Measurements from ENCODE around the gene GATAD2A. TPM values are rescaled to one million over a fixed set of nuclear protein-coding genes. Genes with fewer than 3 reads are reported as not detected.
A peak's percentile ranks its signal among the peaks of the same experiment; 100 is the strongest.

GATAD2A gene
- total RNA-seq, 4 donors from 2014 or later: 17.7 to 51.4 (median 40.1) TPM

- no peak for DNase-seq
- intact Hi-C loops (cut with DNase I; ENCODE audit: low total_unique reads): no loop called here
- in situ Hi-C loops (cut with MboI; ENCODE audit: low sequenced_read_pairs in 4 of 4): loop anchor here in 1 of 4 donors (5.0 kb wide), 1 partner anchor 121 kb away; no protein-coding TSS in a partner anchor
These were observed 82.7 kb downstream of the GATAD2A start for GRCh38 chr19:19487950-19488874.

GRCh38 chr19:19488875-19489690 lies 83.6 kb downstream of the GATAD2A start:
- H3K4me1 ChIP-seq: peaks cover 35 to 40% of the 10 kb centered on the region in 2 donors
- peak overlapping the region; percentile 44 to 77 (median 72) for H3K27ac ChIP-seq
- no peaks in the 10 kb centered on the region for H3K27me3 ChIP-seq
- TF ChIP-seq CTCF (IDR thresholded peaks at IDR 0.05 in 4 of 5, conservative IDR thresholded peaks at IDR 0.05 in 1 of 5): no peak
- no peak for TF ChIP-seq POLR2A (IDR thresholded peaks at IDR 0.05)
- peak overlapping the region in 1 of 4 donors; percentile 25 for H3K4me3 ChIP-seq
- peaks cover 0 to 17% of the 10 kb centered on the region in 2 donors for H3K36me3 ChIP-seq
- in situ Hi-C loops (cut with MboI; ENCODE audit: low sequenced_read_pairs in 4 of 4) (loop anchor here in 1 of 4 donors (5.0 kb wide), 1 partner anchor 122 kb away; no protein-coding TSS in a partner anchor), intact Hi-C loops (cut with DNase I; ENCODE audit: low total_unique reads) (no loop called here)
- DNase-seq (peak; percentile 34 to 69), ATAC-seq (peak; percentile 28 to 47)
- no peaks in the 10 kb centered on the region for H3K9me3 ChIP-seq

More at GRCh38 chr19:19487950-19488874, 82.7 kb downstream of the GATAD2A start:
- Histone ChIP-seq H3K9me3 (no peaks in the 10 kb centered on the region), H3K27ac (peak overlapping the region; percentile 44 to 77 (median 72)), H3K36me3 (peaks cover 0 to 8% of the 10 kb centered on the region in 2 donors), H3K4me1 (peaks cover 35 to 40% of the 10 kb centered on the region in 2 donors), H3K27me3 (no peaks in the 10 kb centered on the region), H3K4me3 (peak overlapping the region in 1 of 4 donors; percentile 25)
- no peak for TF ChIP-seq CTCF (IDR thresholded peaks at IDR 0.05 in 4 of 5, conservative IDR thresholded peaks at IDR 0.05 in 1 of 5)
- no peak for TF ChIP-seq POLR2A (IDR thresholded peaks at IDR 0.05)
- no peak for ATAC-seq

GRCh38 chr19:19489804-19490204 lies 84.3 kb downstream of the GATAD2A start:
- TF ChIP-seq CTCF (IDR thresholded peaks at IDR 0.05 in 4 of 5, conservative IDR thresholded peaks at IDR 0.05 in 1 of 5): no peak
- TF ChIP-seq POLR2A (IDR thresholded peaks at IDR 0.05): no peak
- DNase-seq (peak in 1 of 2 donors; percentile 55), ATAC-seq (peak; percentile 30 to 75)
- Histone ChIP-seq H3K4me3 (no peak overlapping the region), H3K9me3 (no peaks in the 10 kb centered on the region), H3K27me3 (no peaks in the 10 kb centered on the region), H3K36me3 (peaks cover 0 to 24% of the 10 kb centered on the region in 2 donors), H3K4me1 (peaks cover 35 to 38% of the 10 kb centered on the region in 2 donors), H3K27ac (peak overlapping the region; percentile 44 to 77 (median 72))
- intact Hi-C loops (cut with DNase I; ENCODE audit: low total_unique reads): loop anchor here (1.0 to 5.0 kb wide), 3 partner anchors 84 to 123 kb away; no protein-coding TSS in a partner anchor
- in situ Hi-C loops (cut with MboI; ENCODE audit: low sequenced_read_pairs in 4 of 4): loop anchor here (5.0 kb wide), 2 partner anchors 123 to 128 kb away; no protein-coding TSS in a partner anchor

GRCh38 chr19:19490214-19490968 lies 84.9 kb downstream of the GATAD2A start:
- H3K4me1 ChIP-seq: peaks cover 31 to 32% of the 10 kb centered on the region in 2 donors
- in situ Hi-C loops (cut with MboI; ENCODE audit: low sequenced_read_pairs in 4 of 4): loop anchor here in 3 of 4 donors (5.0 kb wide), 2 partner anchors 123 to 128 kb away; no protein-coding TSS in a partner anchor

More at GRCh38 chr19:19490214-19490968, 84.9 kb downstream of the GATAD2A start:
- peak; percentile 56 to 71 for DNase-seq
- TF ChIP-seq POLR2A (IDR thresholded peaks at IDR 0.05) (no peak), CTCF (IDR thresholded peaks at IDR 0.05 in 4 of 5, conservative IDR thresholded peaks at IDR 0.05 in 1 of 5) (peak; percentile 72 to 87 (median 83))
- H3K4me3 ChIP-seq: peak overlapping the region in 1 of 4 donors; percentile 27
- intact Hi-C loops (cut with DNase I; ENCODE audit: low total_unique reads): loop anchor here (1.0 to 5.0 kb wide), 3 partner anchors 84 to 123 kb away; no protein-coding TSS in a partner anchor
- peaks cover 0 to 27% of the 10 kb centered on the region in 2 donors for H3K36me3 ChIP-seq
- no peaks in the 10 kb centered on the region for H3K9me3 ChIP-seq
- no peaks in the 10 kb centered on the region for H3K27me3 ChIP-seq
- H3K27ac ChIP-seq: peak overlapping the region; percentile 44 to 77 (median 72)
- peak; percentile 72 to 85 for ATAC-seq
